ENCODE data around the gene MPHOSPH9.

DNA sequence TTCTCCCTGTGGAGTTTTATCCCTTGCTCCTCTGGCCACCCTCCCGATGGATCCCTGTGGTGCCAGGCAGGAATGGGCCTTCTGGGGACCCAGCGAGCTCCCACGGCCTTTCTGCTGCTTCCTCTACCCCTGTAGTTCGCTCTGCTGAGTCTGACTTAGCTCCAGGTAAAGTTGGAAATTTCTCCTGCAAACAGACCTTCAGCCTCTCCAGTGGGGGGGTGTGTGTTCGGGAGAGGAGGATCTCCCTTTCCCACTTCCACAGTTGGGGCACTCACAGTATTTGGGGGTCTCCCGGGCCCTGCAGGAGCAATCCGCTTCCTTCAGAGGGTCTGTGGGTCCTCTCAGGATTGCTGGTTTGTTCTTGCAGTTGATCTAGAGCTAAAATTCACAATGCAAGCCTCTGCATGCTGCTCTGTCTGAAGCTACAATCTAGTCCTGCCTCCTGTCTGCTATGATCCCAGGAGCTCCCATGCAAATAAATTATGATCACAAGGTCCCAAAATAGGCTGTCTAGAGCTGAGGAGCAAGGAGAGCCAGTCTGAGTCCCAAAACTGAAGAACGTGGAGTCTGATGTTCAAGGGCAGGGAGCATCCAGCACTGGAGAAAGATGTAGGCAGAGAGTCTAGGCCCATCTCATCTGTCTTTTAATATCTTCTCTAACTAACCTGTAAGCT lies 18.6 kb upstream of the MPHOSPH9 start:
- TF ChIP-seq SIN3A (IDR thresholded peaks at IDR 0.05; ENCODE audit: borderline replicate concordance, insufficient read depth, low read length) (no peak), POLR2AphosphoS5 (IDR thresholded peaks at IDR 0.05; ENCODE audit: low read depth, low read length) (no peak), REST (IDR thresholded peaks at IDR 0.05; ENCODE audit: insufficient read depth in 1 of 2, low read depth in 2 of 2, low read length in 2 of 2) (no peak), TAF1 (IDR thresholded peaks at IDR 0.05; ENCODE audit: borderline replicate concordance, insufficient read depth, low read length) (no peak)

Measured in PFSK-1 (cell line).